Fibroblast of pulmonary artery (primary cell): ENCODE results near the gene FXYD4.

Experiments
- DNase-seq: peaks from one replicate; pipeline ENCODE4 v3.0.0-alpha.2; 2010; ENCODE audit warnings: low read depth
- H3K4me3 ChIP-seq: replicated peaks from 2 replicates; pipeline ENCODE4 v1.5.1; 2011; ENCODE audit warnings: low read depth, mild to moderate bottlenecking, control low read depth, low read length, moderate library complexity
- CTCF ChIP-seq: IDR thresholded peaks from 2 replicates; pipeline ENCODE4 v1.5.1; 2011; ENCODE audit warnings: mild to moderate bottlenecking, control low read depth, low read length, inconsistent platforms; ENCODE audit errors: missing control alignments

The FXYD4 gene

GRCh38 chr10:43348511-43349312 is 22.7 kb upstream of the FXYD4 start:
- no peak overlapping the region for H3K4me3 ChIP-seq
- peak; percentile 96 for TF ChIP-seq CTCF
- peak; percentile 84 for DNase-seq

GRCh38 chr10:43350156-43350555 is 21.3 kb upstream of the FXYD4 start:
- no peak for TF ChIP-seq CTCF
- DNase-seq: no peak
- H3K4me3 ChIP-seq: no peak overlapping the region

- TF ChIP-seq CTCF: no peak
- H3K4me3 ChIP-seq: no peak overlapping the region
- no peak for DNase-seq
These were observed 20.8 kb upstream of the FXYD4 start for GRCh38 chr10:43350686-43351085.

GRCh38 chr10:43351301-43351700 is 20.1 kb upstream of the FXYD4 start:
- no peak for TF ChIP-seq CTCF
- no peak for DNase-seq
- no peak overlapping the region for H3K4me3 ChIP-seq

GRCh38 chr10:43352951-43353350 is 18.5 kb upstream of the FXYD4 start:
- no peak for TF ChIP-seq CTCF
- no peak overlapping the region for H3K4me3 ChIP-seq
- DNase-seq: no peak

GRCh38 chr10:43353495-43354329 is 17.7 kb upstream of the FXYD4 start:
- no peak for TF ChIP-seq CTCF
- no peak for DNase-seq
- no peak overlapping the region for H3K4me3 ChIP-seq
